DOHH2 (cell line): Measurements from ENCODE around the gene CALHM3.

Experiments used
- H3F3A ChIP-seq: fragments of 200-600 bp; sonication (generic), shearing (Covaris generic); 2 replicates; pipeline ENCODE4 v1.6.0; 2016; ENCODE audit warnings: antibody characterized with exemption, mild to moderate bottlenecking; ENCODE audit not compliant: control insufficient read depth, insufficient read depth
- H3K27ac ChIP-seq: fragments of 200-600 bp; sonication (generic); 2 replicates; pipeline ENCODE4 v1.5.1; 2014; ENCODE audit warnings: low read depth, mild to moderate bottlenecking, low read length, moderate library complexity
- H3K27me3 ChIP-seq: fragments of 200-600 bp; sonication (generic); 2 replicates; pipeline ENCODE4 v1.6.1; 2014; ENCODE audit warnings: mild to moderate bottlenecking, low read length, mixed read lengths; ENCODE audit not compliant: control insufficient read depth
- H3K36me3 ChIP-seq: fragments of 200-600 bp; sonication (generic); 2 replicates; pipeline ENCODE4 v1.6.1; 2014; ENCODE audit warnings: mild to moderate bottlenecking, low read length, moderate library complexity, mixed read lengths; ENCODE audit not compliant: control insufficient read depth
- H3K4me1 ChIP-seq: fragments of 200-600 bp; sonication (generic); 2 replicates; pipeline ENCODE4 v1.6.1; 2014; ENCODE audit warnings: mild to moderate bottlenecking, low read length, mixed read lengths; ENCODE audit not compliant: control insufficient read depth
- H3K4me2 ChIP-seq: fragments of 200-600 bp; sonication (generic); 2 replicates; pipeline ENCODE4 v1.6.0; 2014; ENCODE audit warnings: mild to moderate bottlenecking, low read length, moderate library complexity
- H3K4me3 ChIP-seq: fragments of 200-600 bp; sonication (generic); 2 replicates; pipeline ENCODE4 v1.5.1; 2014; ENCODE audit warnings: mild to moderate bottlenecking, low read length, mixed read lengths
- H3K79me2 ChIP-seq: fragments of 200-600 bp; sonication (generic); 2 replicates; pipeline ENCODE4 v1.6.1; 2014; ENCODE audit warnings: mild to moderate bottlenecking, low read length, mixed read lengths; ENCODE audit not compliant: control insufficient read depth
- H3K9me2 ChIP-seq: fragments of 200-600 bp; sonication (generic); replicated peaks from 2 replicates; pipeline ENCODE4 v1.6.1; 2014; ENCODE audit warnings: mild to moderate bottlenecking, low read length, mixed read lengths; ENCODE audit not compliant: control insufficient read depth
- H3K9me3 ChIP-seq: fragments of 200-600 bp; sonication (generic); 2 replicates; pipeline ENCODE4 v1.6.1; 2014; ENCODE audit warnings: antibody characterized with exemption, low read length, mixed read lengths; ENCODE audit not compliant: control insufficient read depth, insufficient read depth
- H4K20me1 ChIP-seq: fragments of 200-600 bp; sonication (generic); 2 replicates; pipeline ENCODE4 v1.6.0; 2014; ENCODE audit warnings: low read depth, mild to moderate bottlenecking, antibody characterized with exemption, low read length, moderate library complexity; ENCODE audit not compliant: control insufficient read depth, insufficient read depth
- EZH2phosphoT487 ChIP-seq: fragments of 200-600 bp; sonication (generic); IDR thresholded peaks from 2 replicates; pipeline ENCODE4 v1.6.1; 2017; ENCODE audit warnings: borderline replicate concordance, mild to moderate bottlenecking, antibody characterized with exemption, low read length, moderate library complexity, mixed read lengths
- TF ChIP-seq, protein P1 (sequence below): fragments of 200-600 bp; sonication (generic); IDR thresholded peaks from one replicate; pipeline ENCODE4 v1.5.1; 2014; ENCODE audit warnings: antibody characterized with exemption, mild to moderate bottlenecking, low read depth, low read length; ENCODE audit not compliant: poor library complexity, severe bottlenecking

Gene CALHM3

DNA sequence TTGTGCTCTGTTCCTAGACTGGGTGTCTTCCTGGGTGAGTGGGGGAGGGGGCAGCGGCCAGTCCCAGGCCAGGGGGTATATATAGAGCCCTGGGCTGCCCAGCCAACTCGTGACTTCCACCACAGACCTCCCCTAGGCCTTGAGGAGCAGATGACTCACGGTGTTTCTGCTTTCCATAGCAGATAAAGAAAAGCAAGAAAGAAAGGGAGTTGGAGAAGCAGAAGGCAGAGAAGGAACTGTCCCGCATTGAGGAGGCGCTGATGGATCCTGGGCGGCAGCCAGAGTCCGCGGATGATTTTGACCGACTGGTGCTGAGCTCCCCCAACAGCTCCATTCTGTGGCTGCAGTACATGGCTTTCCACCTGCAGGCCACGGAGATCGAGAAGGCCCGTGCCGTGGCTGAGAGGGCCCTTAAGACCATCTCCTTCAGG, 37.0 kb downstream of the CALHM3 start:
- H3K27ac ChIP-seq: no peak overlapping the region
- TF ChIP-seq, protein P1, sequence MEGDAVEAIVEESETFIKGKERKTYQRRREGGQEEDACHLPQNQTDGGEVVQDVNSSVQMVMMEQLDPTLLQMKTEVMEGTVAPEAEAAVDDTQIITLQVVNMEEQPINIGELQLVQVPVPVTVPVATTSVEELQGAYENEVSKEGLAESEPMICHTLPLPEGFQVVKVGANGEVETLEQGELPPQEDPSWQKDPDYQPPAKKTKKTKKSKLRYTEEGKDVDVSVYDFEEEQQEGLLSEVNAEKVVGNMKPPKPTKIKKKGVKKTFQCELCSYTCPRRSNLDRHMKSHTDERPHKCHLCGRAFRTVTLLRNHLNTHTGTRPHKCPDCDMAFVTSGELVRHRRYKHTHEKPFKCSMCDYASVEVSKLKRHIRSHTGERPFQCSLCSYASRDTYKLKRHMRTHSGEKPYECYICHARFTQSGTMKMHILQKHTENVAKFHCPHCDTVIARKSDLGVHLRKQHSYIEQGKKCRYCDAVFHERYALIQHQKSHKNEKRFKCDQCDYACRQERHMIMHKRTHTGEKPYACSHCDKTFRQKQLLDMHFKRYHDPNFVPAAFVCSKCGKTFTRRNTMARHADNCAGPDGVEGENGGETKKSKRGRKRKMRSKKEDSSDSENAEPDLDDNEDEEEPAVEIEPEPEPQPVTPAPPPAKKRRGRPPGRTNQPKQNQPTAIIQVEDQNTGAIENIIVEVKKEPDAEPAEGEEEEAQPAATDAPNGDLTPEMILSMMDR: no peak
- no peak for TF ChIP-seq EZH2phosphoT487
- H3K4me2 ChIP-seq: no peak overlapping the region
- H3K4me1 ChIP-seq: peaks cover 1% of the 10 kb centered on the region
- H3K79me2 ChIP-seq: no peaks in the 10 kb centered on the region
- H3K4me3 ChIP-seq: no peak overlapping the region
- H3K36me3 ChIP-seq: peaks cover 94% of the 10 kb centered on the region
- H4K20me1 ChIP-seq: no peaks in the 10 kb centered on the region
- H3K27me3 ChIP-seq: no peaks in the 10 kb centered on the region
- no peaks in the 10 kb centered on the region for H3K9me3 ChIP-seq
- no peaks in the 10 kb centered on the region for H3F3A ChIP-seq
- no peaks in the 10 kb centered on the region for H3K9me2 ChIP-seq

DNA sequence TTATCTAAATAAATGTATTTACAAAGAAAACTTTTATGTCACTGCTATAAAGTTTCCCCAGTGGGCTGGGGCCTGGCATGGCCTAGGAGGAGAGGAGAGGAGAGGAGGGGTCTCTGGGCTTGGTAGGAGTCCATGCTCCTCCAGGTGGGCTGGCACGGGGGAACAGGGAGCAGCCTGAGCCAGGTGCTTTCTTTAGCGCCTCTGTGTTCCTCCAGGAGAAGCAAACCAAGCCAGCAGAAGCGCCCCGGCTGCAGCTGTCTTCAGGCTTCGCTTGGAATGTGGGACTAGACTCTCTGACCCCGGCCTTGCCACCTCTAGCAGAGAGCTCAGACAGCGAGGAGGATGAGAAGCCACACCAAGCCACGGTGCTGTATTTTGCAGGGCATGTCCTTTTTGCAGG, 37.4 kb downstream of the CALHM3 start:
- no peaks in the 10 kb centered on the region for H3K9me3 ChIP-seq
- H3K4me3 ChIP-seq: no peak overlapping the region
- H3K27ac ChIP-seq: no peak overlapping the region
- TF ChIP-seq, protein P1: no peak
- no peak for TF ChIP-seq EZH2phosphoT487
- no peaks in the 10 kb centered on the region for H3F3A ChIP-seq
- no peaks in the 10 kb centered on the region for H3K9me2 ChIP-seq
- H3K36me3 ChIP-seq: peaks cover 95% of the 10 kb centered on the region
- no peak overlapping the region for H3K4me2 ChIP-seq
- no peaks in the 10 kb centered on the region for H4K20me1 ChIP-seq
- H3K4me1 ChIP-seq: peaks cover 6% of the 10 kb centered on the region
- peaks cover 2% of the 10 kb centered on the region; the same call in 1 of the 2 replicates for H3K79me2 ChIP-seq
- H3K27me3 ChIP-seq: no peaks in the 10 kb centered on the region

DNA sequence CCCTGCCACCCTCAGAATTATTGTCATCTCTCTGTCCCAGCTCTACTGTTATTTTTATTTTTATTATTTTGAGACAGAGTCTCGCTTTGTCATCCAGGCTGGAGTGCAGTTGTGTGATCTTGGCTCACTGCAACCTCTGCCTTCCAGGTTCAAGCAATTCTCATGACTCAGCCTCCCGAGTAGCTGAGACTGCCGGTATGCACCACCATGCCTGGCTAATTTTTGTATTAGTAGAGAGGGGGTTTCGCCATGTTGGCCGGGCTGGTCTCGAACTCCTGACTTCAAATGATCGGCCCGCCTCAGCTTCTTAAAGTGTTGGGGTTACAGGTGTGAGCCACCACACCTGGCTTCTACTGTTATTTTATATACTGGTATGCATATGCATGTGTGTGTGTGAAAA, 37.8 kb downstream of the CALHM3 start:
- no peaks in the 10 kb centered on the region for H3K9me3 ChIP-seq
- TF ChIP-seq, protein P1: no peak
- no peak for TF ChIP-seq EZH2phosphoT487
- no peaks in the 10 kb centered on the region for H3F3A ChIP-seq
- H3K79me2 ChIP-seq: peaks cover 6% of the 10 kb centered on the region
- peaks cover 10% of the 10 kb centered on the region for H3K4me1 ChIP-seq
- no peaks in the 10 kb centered on the region for H3K9me2 ChIP-seq
- H3K4me2 ChIP-seq: no peak overlapping the region
- H3K36me3 ChIP-seq: peaks cover 95% of the 10 kb centered on the region
- H4K20me1 ChIP-seq: no peaks in the 10 kb centered on the region
- no peak overlapping the region for H3K27ac ChIP-seq
- no peaks in the 10 kb centered on the region for H3K27me3 ChIP-seq
- no peak overlapping the region for H3K4me3 ChIP-seq
